Ovary (tissue), 9 donors: Measurements from ENCODE around the gene PRICKLE4. TPM values are rescaled to one million over a fixed set of nuclear protein-coding genes. Genes with fewer than 3 reads are reported as not detected.

ENCODE experiments used
- DNase-seq, 5 donors: peaks; one replicate each; pipeline ENCODE4 v3.0.0-alpha.2; 2019 to 2020
- H3K27ac ChIP-seq, 2 donors: fragments of 200-600 bp; one replicate each; pipeline versions ENCODE4 v1.5.1 to v1.8.0; 2019 to 2022
- H3K27me3 ChIP-seq: fragments of 200-600 bp; one replicate; pipeline ENCODE4 v1.8.0; 2022
- H3K36me3 ChIP-seq: fragments of 200-600 bp; sonication (generic); one replicate; pipeline ENCODE4 v1.5.1; 2019
- H3K4me1 ChIP-seq: one replicate; pipeline ENCODE4 v1.8.1; 2013; ENCODE audit warnings: mild to moderate bottlenecking, moderate library complexity; ENCODE audit not compliant: insufficient read depth
- H3K4me3 ChIP-seq: fragments of 200-600 bp; sonication (generic); one replicate; pipeline ENCODE4 v1.5.1; 2017
- H3K9me3 ChIP-seq, 2 donors: fragments of 200-600 bp in 1 of 2; sonication (generic) in 1 of 2; one replicate each; pipeline versions ENCODE4 v1.5.1 to v1.8.1; 2013 to 2019; ENCODE audit warnings: mild to moderate bottlenecking in 1 of 2, moderate library complexity in 1 of 2
- EP300 ChIP-seq: sonication (generic); formaldehyde crosslinking; IDR thresholded peaks from one replicate; pipeline ENCODE4 v1.6.1; 2017; ENCODE audit warnings: antibody characterized with exemption
- POLR2A ChIP-seq: fragments of 450-650 bp; IDR thresholded peaks from one replicate; pipeline ENCODE4 v1.6.1; 2017; ENCODE audit warnings: antibody characterized with exemption, mild to moderate bottlenecking, moderate library complexity
- WGBS, 3 donors: extraction: QIAGEN DNeasy Blood & Tissue Kit in 1 of 3; methylation state at CpG; one replicate each; pipeline versions ENCODE4 v1.1.5 to v1.1.7; 2013 to 2017; 5-methylcytosine and 5-hydroxymethylcytosine counted together
- intact Hi-C, 4 donors: fragments of 100-400 bp; cut with DNase I; formaldehyde crosslinking; loops; one replicate each; pipeline versions ENCODE4 v1.11.0 to v1.15.1; 2022 to 2023
- polyA plus RNA-seq, 2 donors: library from polyadenylated mRNA; stranded (reverse); fragments of 200-250 nt in 1 of 2; fragments of 350-450 nt in 1 of 2; fragmentation: Illumina TruSeq in 1 of 2; extraction: RNeasy Lipid Tissue Mini Kit (QIAGEN cat#74804) in 1 of 2; gene quantifications; one replicate each; pipeline ENCODE4 v1.2.3, GENCODE V29; 2013 to 2014
- total RNA-seq, 7 donors: library from RNA; depleted of rRNA in 2 of 7; stranded (reverse); fragments of >200 nt in 2 of 7; fragmentation: NEBNext Ultra II Directional in 3 of 7; extraction: Animal tissue kit (Norgen Biotek cat#: 25700) in 3 of 7; gene quantifications; one replicate each; pipeline versions ENCODE4 v1.1.0 to v1.2.4, GENCODE V29; 2016 to 2023
- TF ChIP-seq, protein P1 (sequence below), 3 donors: fragments of 450-650 bp in 2 of 3; fragments of 200-600 bp in 1 of 3; IDR thresholded peaks; one replicate each; pipeline versions ENCODE4 v1.5.1 to v1.8.0; 2016 to 2022; ENCODE audit warnings: antibody characterized with exemption in 3 of 3, mild to moderate bottlenecking in 1 of 3
- donor health status: DM: no; HTN: no; CAD: no; lungs with moderate emphysema.
- donor health status: DM: no; HTN: no; CAD: no.
- donor health status: Bipolar disorder and iron deficiency.
- donor health status: DM: yes; HTN: yes; CAD: no.
- donor health status: DM: no; HTN: no; CAD: no.
- donor health status: DM: yes; HTN: yes; CAD: no.

PRICKLE4 gene
- total and polyA plus RNA-seq, 9 donors: 1.5 to 7.3 (median 3.0) TPM

DNA sequence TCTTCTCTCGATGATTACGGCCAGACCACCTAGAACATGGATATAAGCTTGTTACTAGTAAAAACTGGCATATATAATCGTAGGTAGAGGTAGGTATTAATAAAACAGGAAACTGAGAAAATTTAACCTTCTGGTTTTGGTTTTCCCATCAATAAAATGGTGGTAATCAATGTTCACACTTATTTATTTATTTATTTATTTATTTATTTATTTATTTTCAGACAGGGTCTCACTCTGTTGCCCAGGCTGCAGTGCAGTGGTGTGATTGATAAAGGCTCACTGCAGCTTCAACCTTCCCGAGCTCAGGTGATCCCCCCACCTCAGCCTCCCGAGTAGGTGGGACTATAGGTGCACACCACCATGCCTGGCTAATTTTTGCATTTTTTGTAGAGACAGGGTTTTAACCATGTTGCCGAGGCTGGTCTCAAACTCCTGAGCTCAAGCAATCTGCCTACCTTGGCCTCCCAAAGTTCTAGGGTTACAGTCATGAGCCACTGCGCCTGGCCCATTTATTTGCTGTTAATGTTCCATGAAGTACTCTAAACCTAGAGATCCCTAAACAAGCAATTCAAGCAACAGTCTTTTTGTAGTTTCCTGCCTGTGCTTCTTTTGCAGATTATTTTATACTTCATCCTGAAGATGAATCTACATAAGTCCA, 18.4 kb downstream of the PRICKLE4 start:
- Histone ChIP-seq H3K36me3 (no peaks in the 10 kb centered on the region), H3K27ac (no peak overlapping the region), H3K9me3 (no peaks in the 10 kb centered on the region), H3K4me1 (no peaks in the 10 kb centered on the region), H3K4me3 (no peak overlapping the region), H3K27me3 (no peaks in the 10 kb centered on the region)
- DNase-seq: no peak
- intact Hi-C loops: no loop called here
- TF ChIP-seq EP300 (no peak), POLR2A (no peak)
- TF ChIP-seq, protein P1, sequence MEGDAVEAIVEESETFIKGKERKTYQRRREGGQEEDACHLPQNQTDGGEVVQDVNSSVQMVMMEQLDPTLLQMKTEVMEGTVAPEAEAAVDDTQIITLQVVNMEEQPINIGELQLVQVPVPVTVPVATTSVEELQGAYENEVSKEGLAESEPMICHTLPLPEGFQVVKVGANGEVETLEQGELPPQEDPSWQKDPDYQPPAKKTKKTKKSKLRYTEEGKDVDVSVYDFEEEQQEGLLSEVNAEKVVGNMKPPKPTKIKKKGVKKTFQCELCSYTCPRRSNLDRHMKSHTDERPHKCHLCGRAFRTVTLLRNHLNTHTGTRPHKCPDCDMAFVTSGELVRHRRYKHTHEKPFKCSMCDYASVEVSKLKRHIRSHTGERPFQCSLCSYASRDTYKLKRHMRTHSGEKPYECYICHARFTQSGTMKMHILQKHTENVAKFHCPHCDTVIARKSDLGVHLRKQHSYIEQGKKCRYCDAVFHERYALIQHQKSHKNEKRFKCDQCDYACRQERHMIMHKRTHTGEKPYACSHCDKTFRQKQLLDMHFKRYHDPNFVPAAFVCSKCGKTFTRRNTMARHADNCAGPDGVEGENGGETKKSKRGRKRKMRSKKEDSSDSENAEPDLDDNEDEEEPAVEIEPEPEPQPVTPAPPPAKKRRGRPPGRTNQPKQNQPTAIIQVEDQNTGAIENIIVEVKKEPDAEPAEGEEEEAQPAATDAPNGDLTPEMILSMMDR (IDR thresholded peaks at IDR 0.05): no peak
- 95 to 98% (median 97%) methylated on average over 7 of the region's 7 CpGs for WGBS, 3 donors

DNA sequence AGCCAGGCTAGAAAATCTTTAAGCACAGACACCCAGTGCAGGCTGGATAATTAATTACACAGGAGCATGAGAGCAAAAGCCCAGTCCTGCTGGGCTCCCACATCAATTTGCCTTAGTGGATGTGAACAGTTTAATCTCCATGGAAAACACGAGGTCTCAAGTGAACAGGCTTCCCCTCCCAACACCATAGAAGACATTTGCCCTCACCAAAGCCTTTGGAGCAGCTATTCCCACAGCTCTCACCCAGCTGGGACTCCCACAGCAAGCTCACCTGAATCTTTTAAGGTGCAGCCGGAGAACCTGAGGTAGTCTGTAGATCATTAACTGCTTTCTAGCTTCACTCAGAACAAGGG, 19.0 kb downstream of the PRICKLE4 start:
- Histone ChIP-seq H3K4me1 (no peaks in the 10 kb centered on the region), H3K4me3 (no peak overlapping the region), H3K27ac (no peak overlapping the region), H3K27me3 (no peaks in the 10 kb centered on the region), H3K36me3 (no peaks in the 10 kb centered on the region), H3K9me3 (no peaks in the 10 kb centered on the region)
- no peak for TF ChIP-seq EP300
- TF ChIP-seq, protein P1 (IDR thresholded peaks at IDR 0.05): no peak
- no peak for TF ChIP-seq POLR2A
- intact Hi-C loops: no loop called here
- no peak for DNase-seq
- WGBS, 3 donors: 87 to 95% (median 88%) methylated on average over 2 of the region's 2 CpGs

DNA sequence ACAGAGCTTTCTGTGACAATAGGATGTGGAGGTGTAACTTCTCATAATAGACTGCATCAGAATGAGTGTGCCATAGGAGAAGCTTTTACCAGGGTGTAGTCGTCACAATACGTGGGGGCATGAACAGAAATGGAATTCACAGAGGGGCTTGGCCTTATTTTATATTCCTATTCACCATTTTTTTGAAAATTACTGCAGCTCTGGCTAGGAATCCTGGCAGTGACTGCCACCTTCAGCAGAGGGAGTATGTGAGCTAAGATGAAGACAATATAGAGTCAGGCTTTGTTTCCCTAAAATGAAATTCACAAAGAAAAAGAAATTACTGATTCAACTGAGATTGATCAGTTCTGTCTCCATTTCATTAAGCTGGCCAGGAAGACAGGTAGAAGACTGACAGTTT, 20.8 kb downstream of the PRICKLE4 start:
- no peaks in the 10 kb centered on the region for H3K36me3 ChIP-seq
- H3K4me1 ChIP-seq: no peaks in the 10 kb centered on the region

DNA sequence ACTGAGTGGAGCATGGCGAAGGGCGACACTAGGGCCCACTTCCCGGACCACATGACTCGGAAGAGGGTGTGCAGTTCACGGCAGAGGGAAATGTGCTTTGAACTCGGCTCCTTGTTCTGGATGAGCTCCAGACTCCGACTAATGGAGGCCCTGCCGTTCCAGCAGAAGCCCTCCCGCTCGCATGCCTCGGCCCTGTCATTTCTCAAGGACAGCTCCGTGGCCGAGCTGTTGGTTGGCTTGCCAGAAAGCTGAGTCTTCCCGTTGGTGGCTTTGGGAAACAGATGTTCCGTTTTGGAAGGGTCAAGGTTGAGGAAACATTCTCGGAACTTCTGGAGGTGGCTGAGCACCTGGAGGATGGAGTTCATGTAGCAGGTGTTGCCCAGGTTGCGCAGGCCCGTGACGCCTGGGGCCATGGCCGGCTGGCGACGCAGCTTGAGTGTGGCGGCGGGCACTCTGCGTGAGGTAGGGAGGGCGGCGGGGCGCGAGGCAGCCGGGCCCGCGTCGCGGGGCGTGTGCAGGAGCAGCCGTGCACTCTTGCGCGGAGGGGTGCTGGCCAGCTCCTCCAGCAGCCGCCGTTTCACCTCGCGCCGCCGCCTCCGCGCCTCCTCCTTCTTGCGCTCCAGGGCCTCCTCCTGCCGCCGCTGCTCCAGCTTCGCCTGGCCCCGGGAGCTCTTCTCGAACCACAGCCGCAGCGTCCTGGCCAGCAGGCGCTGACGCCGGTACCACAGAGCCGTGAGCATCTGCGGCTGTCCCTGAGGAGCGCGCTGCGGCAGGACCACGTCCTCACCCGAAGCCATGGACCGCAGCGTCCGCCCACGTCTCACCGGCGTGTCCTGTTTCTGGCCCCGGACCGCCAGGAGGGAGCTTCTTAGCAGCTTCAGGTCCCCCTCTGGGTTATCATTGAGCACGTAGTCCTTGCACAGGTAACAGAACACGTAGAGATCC, 25.5 kb downstream of the PRICKLE4 start:
- Histone ChIP-seq H3K4me3 (no peak overlapping the region), H3K4me1 (no peaks in the 10 kb centered on the region), H3K27ac (no peak overlapping the region), H3K9me3 (no peaks in the 10 kb centered on the region), H3K27me3 (no peaks in the 10 kb centered on the region), H3K36me3 (no peaks in the 10 kb centered on the region)
- TF ChIP-seq, protein P1 (IDR thresholded peaks at IDR 0.05): no peak
- 83 to 88% (median 87%) methylated on average over 74 of the region's 74 CpGs for WGBS, 3 donors
- intact Hi-C loops: no loop called here
- DNase-seq: no peak

More for the DNA sequence above, 20.8 kb downstream of the PRICKLE4 start:
- DNase-seq: no peak
- TF ChIP-seq, protein P1 (IDR thresholded peaks at IDR 0.05): no peak
- TF ChIP-seq EP300 (no peak), POLR2A (no peak)
- Histone ChIP-seq H3K27me3 (no peaks in the 10 kb centered on the region), H3K9me3 (no peaks in the 10 kb centered on the region), H3K27ac (no peak overlapping the region), H3K4me3 (no peak overlapping the region)
- whole genome bisulfite sequencing, 3 donors: 77 to 78% (median 77%) methylated on average over 2 of the region's 2 CpGs
- intact Hi-C loops: no loop called here
